ENCODE measurements around the gene OSTN. TPM values are rescaled to one million over a fixed set of nuclear protein-coding genes. Genes with fewer than 3 reads are reported as not detected.

Gene OSTN
- total and polyA plus RNA-seq, 2 donors (not counting 3 experiments of a cell fraction or from before 2014, with no cell fraction given), result not detected

DNA sequence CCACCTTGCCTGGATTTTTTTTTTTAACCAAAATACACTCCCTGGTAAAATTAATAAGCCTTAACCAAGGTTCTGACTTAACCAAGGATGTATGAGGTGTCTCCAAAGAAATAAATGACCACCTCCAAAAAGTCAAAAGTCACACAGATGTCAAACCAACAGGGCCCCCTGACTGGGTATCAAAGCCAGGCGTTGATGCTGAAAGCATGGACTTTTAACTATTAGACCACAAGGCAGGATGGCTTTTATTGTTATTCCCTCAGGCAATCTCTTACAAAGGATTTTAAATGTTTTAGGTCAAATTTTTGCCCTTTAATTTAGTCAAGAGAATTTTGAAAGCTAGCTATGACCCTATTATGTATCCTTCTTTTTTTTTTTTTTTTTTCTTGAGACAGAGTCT, 60.4 kb downstream of the OSTN start:
- no peak for DNase-seq (ENCODE audit: low read depth, low spot score)
- TF ChIP-seq EZH2 (IDR thresholded peaks at IDR 0.05; ENCODE audit: borderline replicate concordance, low read depth, low read length, severe bottlenecking), result no peak
- TF ChIP-seq GATA2 (IDR thresholded peaks at IDR 0.05; ENCODE audit: insufficient read depth, insufficient read length, low read depth, low read length), result no peak
- TF ChIP-seq, protein P1, sequence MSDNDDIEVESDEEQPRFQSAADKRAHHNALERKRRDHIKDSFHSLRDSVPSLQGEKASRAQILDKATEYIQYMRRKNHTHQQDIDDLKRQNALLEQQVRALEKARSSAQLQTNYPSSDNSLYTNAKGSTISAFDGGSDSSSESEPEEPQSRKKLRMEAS (IDR thresholded peaks at IDR 0.05; ENCODE audit: insufficient read depth, insufficient read length), result no peak
- no peak for TF ChIP-seq FOS (IDR thresholded peaks at IDR 0.05; ENCODE audit: borderline replicate concordance, insufficient read depth, low read length)
- TF ChIP-seq POLR2A (IDR thresholded peaks at IDR 0.05; ENCODE audit: low read depth, low read length), result no peak
- TF ChIP-seq JUN (IDR thresholded peaks at IDR 0.05; ENCODE audit: borderline replicate concordance, insufficient read depth, insufficient read length, low read depth), result no peak
- TF ChIP-seq, protein P2, sequence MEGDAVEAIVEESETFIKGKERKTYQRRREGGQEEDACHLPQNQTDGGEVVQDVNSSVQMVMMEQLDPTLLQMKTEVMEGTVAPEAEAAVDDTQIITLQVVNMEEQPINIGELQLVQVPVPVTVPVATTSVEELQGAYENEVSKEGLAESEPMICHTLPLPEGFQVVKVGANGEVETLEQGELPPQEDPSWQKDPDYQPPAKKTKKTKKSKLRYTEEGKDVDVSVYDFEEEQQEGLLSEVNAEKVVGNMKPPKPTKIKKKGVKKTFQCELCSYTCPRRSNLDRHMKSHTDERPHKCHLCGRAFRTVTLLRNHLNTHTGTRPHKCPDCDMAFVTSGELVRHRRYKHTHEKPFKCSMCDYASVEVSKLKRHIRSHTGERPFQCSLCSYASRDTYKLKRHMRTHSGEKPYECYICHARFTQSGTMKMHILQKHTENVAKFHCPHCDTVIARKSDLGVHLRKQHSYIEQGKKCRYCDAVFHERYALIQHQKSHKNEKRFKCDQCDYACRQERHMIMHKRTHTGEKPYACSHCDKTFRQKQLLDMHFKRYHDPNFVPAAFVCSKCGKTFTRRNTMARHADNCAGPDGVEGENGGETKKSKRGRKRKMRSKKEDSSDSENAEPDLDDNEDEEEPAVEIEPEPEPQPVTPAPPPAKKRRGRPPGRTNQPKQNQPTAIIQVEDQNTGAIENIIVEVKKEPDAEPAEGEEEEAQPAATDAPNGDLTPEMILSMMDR (IDR thresholded peaks at IDR 0.05; ENCODE audit: extremely low read depth in 1 of 2, insufficient read depth in 1 of 2, low read depth in 1 of 2, low read length in 2 of 2), result no peak
- TF ChIP-seq POLR2AphosphoS5 (IDR thresholded peaks at IDR 0.05; ENCODE audit: insufficient read depth, low read depth, low read length), result no peak
- H4K20me1 ChIP-seq (replicated peaks; ENCODE audit: control insufficient read depth, extremely low read depth, insufficient read depth, low read length), result no peaks in the 10 kb centered on the region
- no peak overlapping the region for H3K4me3 ChIP-seq (replicated peaks in 1 of 3; ENCODE audit: insufficient read depth in 1 of 3, low read depth in 1 of 3, low read length in 3 of 3)
- H3K27ac ChIP-seq (ENCODE audit: insufficient read depth, low read depth, low read length), result no peak overlapping the region
- H3K9ac ChIP-seq (replicated peaks; ENCODE audit: extremely low read depth, insufficient read depth, low read length), result no peak overlapping the region
- no peak for FAIRE-seq
- H3K4me2 ChIP-seq (ENCODE audit: insufficient read depth, low read length), result no peak overlapping the region
- CTCF ChIA-PET, result interaction anchor here (1.2 kb wide), 1 partner anchor 16 kb away, joined by 3 read pairs; no protein-coding TSS in a partner anchor
- H3K4me1 ChIP-seq (ENCODE audit: control insufficient read depth, extremely low read depth, insufficient read depth, low read length), result no peaks in the 10 kb centered on the region
- H3K27me3 ChIP-seq (ENCODE audit: control insufficient read depth in 2 of 2, insufficient read depth in 2 of 2, low read length in 2 of 2), result no peaks in the 10 kb centered on the region
- intact Hi-C loops (cut with micrococcal nuclease), result no loop called here
- POLR2A ChIA-PET, result no interaction called here
- H3K9me3 ChIP-seq (replicated peaks; ENCODE audit: control insufficient read depth, insufficient read depth, low read length), result no peaks in the 10 kb centered on the region
- dilution Hi-C loops (cut with MboI; ENCODE audit: extremely low pct_ligation_motif_present, low sequenced_read_pairs), result no loop called here
- H3K79me2 ChIP-seq (ENCODE audit: control insufficient read depth, insufficient read depth, low read length), result no peaks in the 10 kb centered on the region
- no peaks in the 10 kb centered on the region for H3K9me1 ChIP-seq (replicated peaks; ENCODE audit: control insufficient read depth, extremely low read depth, insufficient read depth, low read length)
- H2AFZ ChIP-seq (ENCODE audit: low read depth, low read length), result no peak overlapping the region
- no TSS peak for BruUV-seq (replicated peaks)
- no peaks in the 10 kb centered on the region for H3K36me3 ChIP-seq (ENCODE audit: control insufficient read depth in 2 of 2, extremely low read depth in 1 of 2, insufficient read depth in 2 of 2, low read length in 2 of 2)

Measured in endothelial cell of umbilical vein (primary cell).